WTC11 (cell line): ENCODE data around the gene UBN1. TPM values are rescaled to one million over a fixed set of nuclear protein-coding genes. Genes with fewer than 3 reads are reported as not detected.

Source experiments
- ATAC-seq: fragments of 200-7000 bp; cut with Tn5 transposase; 2 replicates; pipeline ENCODE4 v1.10.0; 2021; ENCODE audit warnings: mild to moderate bottlenecking, moderate library complexity
- CTCF ChIA-PET: fragments of 300-600 bp; sonication (Branson Sonifier 250); formaldehyde crosslinking; loops from one replicate; lab custom pipeline; 2021; ENCODE audit warnings: antibody characterized with exemption; lab: Charles Lee
- POLR2A ChIA-PET: fragments of 350-600 bp; sonication (Branson Sonifier 250); formaldehyde crosslinking; loops from one replicate; lab custom pipeline; 2021; ENCODE audit warnings: antibody characterized with exemption; lab: Charles Lee
- DNase-seq: peaks from one replicate; pipeline ENCODE4 v3.0.0; 2021; ENCODE audit warnings: low spot score
- H3K27ac Mint-ChIP-seq: 2 replicates; pipeline ENCODE4 v1.8.0; 2021; ENCODE audit warnings: mixed read lengths
- H3K27me3 Mint-ChIP-seq: 2 replicates; pipeline ENCODE4 v1.8.0; 2021; ENCODE audit warnings: low read depth, mild to moderate bottlenecking, moderate library complexity, mixed read lengths
- H3K36me3 Mint-ChIP-seq: 2 replicates; pipeline ENCODE4 v1.8.0; 2021; ENCODE audit warnings: mixed read lengths
- H3K4me1 Mint-ChIP-seq: 2 replicates; pipeline ENCODE4 v1.8.0; 2022; ENCODE audit warnings: mixed read lengths
- H3K4me3 Mint-ChIP-seq: 2 replicates; pipeline ENCODE4 v1.8.0; 2021; ENCODE audit warnings: mild to moderate bottlenecking, moderate library complexity, mixed read lengths
- H3K9me3 Mint-ChIP-seq: 2 replicates; pipeline ENCODE4 v1.8.0; 2021; ENCODE audit warnings: mixed read lengths
- AFF4 ChIP-seq: sonication (generic); formaldehyde crosslinking; IDR thresholded peaks from 2 replicates; pipeline ENCODE4 v1.8.1; 2023; ENCODE audit warnings: mild to moderate bottlenecking, missing genetic modification reagents, borderline replicate concordance
- CREB1 ChIP-seq: sonication (generic); formaldehyde crosslinking; IDR thresholded peaks from 2 replicates; pipeline ENCODE4 v1.8.0; 2023; ENCODE audit warnings: mild to moderate bottlenecking, missing genetic modification reagents
- CREM ChIP-seq: sonication (generic); formaldehyde crosslinking; IDR thresholded peaks from 2 replicates; pipeline ENCODE4 v1.8.1; 2022; ENCODE audit warnings: mild to moderate bottlenecking, missing genetic modification reagents, moderate library complexity
- E2F1 ChIP-seq: sonication (generic); formaldehyde crosslinking; IDR thresholded peaks from 2 replicates; pipeline ENCODE4 v1.8.0; 2022; ENCODE audit warnings: mild to moderate bottlenecking, missing genetic modification reagents
- E2F4 ChIP-seq: sonication (generic); formaldehyde crosslinking; IDR thresholded peaks from 2 replicates; pipeline ENCODE4 v1.8.1; 2022; ENCODE audit warnings: low read depth, mild to moderate bottlenecking, moderate library complexity, missing genetic modification reagents, borderline replicate concordance
- EMX1 ChIP-seq: fragments of 250-450 bp; sonication (Bioruptor Pico); IDR thresholded peaks from 2 replicates; pipeline ENCODE4 v1.8.0; 2021; ENCODE audit warnings: mild to moderate bottlenecking
- FOXJ3 ChIP-seq: sonication (generic); formaldehyde crosslinking; IDR thresholded peaks from 2 replicates; pipeline ENCODE4 v1.9.0; 2021; ENCODE audit warnings: missing genetic modification reagents, mild to moderate bottlenecking, borderline replicate concordance
- FOXK1 ChIP-seq: sonication (generic); formaldehyde crosslinking; IDR thresholded peaks from 2 replicates; pipeline ENCODE4 v1.8.0; 2022; ENCODE audit warnings: mild to moderate bottlenecking, moderate library complexity, missing genetic modification reagents
- FOXP1 ChIP-seq: sonication (generic); formaldehyde crosslinking; IDR thresholded peaks from 2 replicates; pipeline ENCODE4 v1.8.0; 2022; ENCODE audit warnings: missing genetic modification reagents, mild to moderate bottlenecking, moderate library complexity, borderline replicate concordance
- GABPB1 ChIP-seq: sonication (generic); formaldehyde crosslinking; IDR thresholded peaks from 2 replicates; pipeline ENCODE4 v1.8.1; 2023; ENCODE audit warnings: mild to moderate bottlenecking, missing genetic modification reagents
- IRF2 ChIP-seq: sonication (generic); formaldehyde crosslinking; IDR thresholded peaks from 2 replicates; pipeline ENCODE4 v1.8.0; 2022; ENCODE audit warnings: low read depth, missing genetic modification reagents, borderline replicate concordance
- JAZF1 ChIP-seq: fragments of 250-450 bp; sonication (Bioruptor Pico); IDR thresholded peaks from 2 replicates; pipeline ENCODE4 v1.9.0; 2021; ENCODE audit warnings: moderate library complexity, mild to moderate bottlenecking, inconsistent platforms
- JUN ChIP-seq: sonication (generic); formaldehyde crosslinking; IDR thresholded peaks from 2 replicates; pipeline ENCODE4 v1.8.0; 2023; ENCODE audit warnings: mild to moderate bottlenecking, missing genetic modification reagents
- NFATC4 ChIP-seq: fragments of 250-450 bp; sonication (Bioruptor Pico); IDR thresholded peaks from 2 replicates; pipeline ENCODE4 v1.9.0; 2021; ENCODE audit warnings: mild to moderate bottlenecking
- RELA ChIP-seq: sonication (generic); formaldehyde crosslinking; IDR thresholded peaks from 2 replicates; pipeline ENCODE4 v1.8.1; 2022; ENCODE audit warnings: missing genetic modification reagents, mild to moderate bottlenecking, borderline replicate concordance
- SMAD4 ChIP-seq: sonication (generic); formaldehyde crosslinking; IDR thresholded peaks from 2 replicates; pipeline ENCODE4 v1.8.0; 2022; ENCODE audit warnings: mild to moderate bottlenecking, missing genetic modification reagents
- SOX15 ChIP-seq: fragments of 250-450 bp; sonication (Bioruptor Pico); IDR thresholded peaks from 2 replicates; pipeline ENCODE4 v1.9.0; 2021; ENCODE audit warnings: mild to moderate bottlenecking
- SP1 ChIP-seq: sonication (generic); formaldehyde crosslinking; conservative IDR thresholded peaks from 2 replicates; pipeline ENCODE4 v1.8.1; 2022; ENCODE audit warnings: missing genetic modification reagents
- ZMAT4 ChIP-seq: fragments of 250-450 bp; sonication (Bioruptor Pico); IDR thresholded peaks from 2 replicates; pipeline ENCODE4 v1.9.0; 2021; ENCODE audit warnings: mild to moderate bottlenecking
- ZNF138 ChIP-seq: sonication (generic); formaldehyde crosslinking; conservative IDR thresholded peaks from 2 replicates; pipeline ENCODE4 v1.8.1; 2022; ENCODE audit warnings: mild to moderate bottlenecking, moderate library complexity, missing genetic modification reagents
- ZNF263 ChIP-seq: sonication (generic); formaldehyde crosslinking; IDR thresholded peaks from 2 replicates; pipeline ENCODE4 v1.8.1; 2022; ENCODE audit warnings: low read depth, mild to moderate bottlenecking, moderate library complexity, missing genetic modification reagents
- ZNF396 ChIP-seq: fragments of 250-450 bp; sonication (Bioruptor Pico); IDR thresholded peaks from 2 replicates; pipeline ENCODE4 v1.8.0; 2021; ENCODE audit warnings: mild to moderate bottlenecking, moderate library complexity, borderline replicate concordance
- ZNF416 ChIP-seq: fragments of 250-450 bp; sonication (Bioruptor Pico); IDR thresholded peaks from 2 replicates; pipeline ENCODE4 v1.9.0; 2021; ENCODE audit warnings: mild to moderate bottlenecking, inconsistent platforms
- ZNF423 ChIP-seq: fragments of 250-450 bp; sonication (Bioruptor Pico); IDR thresholded peaks from 2 replicates; pipeline ENCODE4 v2.1.2; 2022; ENCODE audit warnings: mild to moderate bottlenecking, moderate library complexity
- ZNF425 ChIP-seq: fragments of 250-450 bp; sonication (Bioruptor Pico); conservative IDR thresholded peaks from 2 replicates; pipeline ENCODE4 v1.9.0; 2021; ENCODE audit warnings: mild to moderate bottlenecking
- ZNF671 ChIP-seq: fragments of 250-450 bp; sonication (Bioruptor Pico); IDR thresholded peaks from 2 replicates; pipeline ENCODE4 v1.8.0; 2021; ENCODE audit warnings: mild to moderate bottlenecking
- total RNA-seq: library from RNA; stranded (reverse); gene quantifications from 3 replicates; pipeline ENCODE4 v1.2.3, GENCODE V29; 2021

Gene UBN1
- total RNA-seq, 1 experiment from 2014 or later = 38.5 TPM

GRCh38 chr16:4837733-4838501 is 9.4 kb upstream of the UBN1 start:
- TF ChIP-seq ZNF396 (CRISPR knock-in tag) (no peak), ZNF263 (no peak), ZNF425 (no peak), E2F4 (CRISPR knock-in tag) (no peak), SP1 (CRISPR knock-in tag) (no peak), ZNF138 (no peak), ZNF416 (CRISPR knock-in tag) (no peak), ZNF671 (CRISPR knock-in tag) (no peak), SOX15 (CRISPR knock-in tag) (no peak), NFATC4 (no peak), CREB1 (CRISPR knock-in tag) (no peak), CREM (CRISPR knock-in tag) (no peak), E2F1 (CRISPR knock-in tag) (no peak), SMAD4 (CRISPR knock-in tag) (no peak), ZNF423 (CRISPR knock-in tag) (no peak), ZMAT4 (no peak)
- no peaks in the 10 kb centered on the region for H3K4me1 Mint-ChIP-seq
- ATAC-seq = no peak
- H3K27ac Mint-ChIP-seq = no peak overlapping the region; the same call in 1 of the 2 replicates
- H3K36me3 Mint-ChIP-seq = peaks cover 37% of the 10 kb centered on the region
- ChIA-PET CTCF (no interaction called here), POLR2A (no interaction called here)
- DNase-seq = no peak
- H3K9me3 Mint-ChIP-seq = no peaks in the 10 kb centered on the region
- no peaks in the 10 kb centered on the region for H3K27me3 Mint-ChIP-seq
- no peak overlapping the region for H3K4me3 Mint-ChIP-seq

GRCh38 chr16:4839942-4840341 is 7.3 kb upstream of the UBN1 start:
- no peaks in the 10 kb centered on the region for H3K4me1 Mint-ChIP-seq
- ATAC-seq (no peak), DNase-seq (no peak)
- POLR2A ChIA-PET = no interaction called here
- H3K36me3 Mint-ChIP-seq = peaks cover 51% of the 10 kb centered on the region
- CTCF ChIA-PET = interaction anchor here (1.2 kb wide), 1 partner anchor 96 kb away, joined by 3 read pairs; no protein-coding TSS in a partner anchor
- no peaks in the 10 kb centered on the region for H3K9me3 Mint-ChIP-seq
- H3K27me3 Mint-ChIP-seq = no peaks in the 10 kb centered on the region
- H3K27ac Mint-ChIP-seq = no peak overlapping the region
- H3K4me3 Mint-ChIP-seq = no peak overlapping the region
- TF ChIP-seq EMX1 (CRISPR knock-in tag) = no peak
- no peak for TF ChIP-seq GABPB1 (CRISPR knock-in tag)
- no peak for TF ChIP-seq JAZF1 (CRISPR knock-in tag)
- TF ChIP-seq RELA (CRISPR knock-in tag) = no peak
- TF ChIP-seq E2F1 (CRISPR knock-in tag) = no peak
- TF ChIP-seq JUN (CRISPR knock-in tag) = no peak
- TF ChIP-seq ZMAT4 = no peak
- no peak for TF ChIP-seq AFF4 (CRISPR knock-in tag)
- no peak for TF ChIP-seq IRF2 (CRISPR knock-in tag)
- TF ChIP-seq FOXK1 (CRISPR knock-in tag) = no peak
- TF ChIP-seq FOXP1 = no peak
- no peak for TF ChIP-seq FOXJ3 (CRISPR knock-in tag)
